GM23338 (cell line): ENCODE measurements around the gene UNC5C. TPM values are rescaled to one million over a fixed set of nuclear protein-coding genes. Genes with fewer than 3 reads are reported as not detected.

Experiments
- ATAC-seq: fragments of 200-7000 bp; cut with Tn5 transposase; 3 replicates; pipeline ENCODE4 v1.9.1; 2020
- DNase-seq: peaks from one replicate; pipeline ENCODE4 v3.0.0-alpha.2; 2015; ENCODE audit warnings: low spot score
- H2AFZ ChIP-seq: fragments of 200-600 bp; sonication (generic); 2 replicates; pipeline ENCODE4 v1.8.0; 2016; ENCODE audit warnings: antibody characterized with exemption, mild to moderate bottlenecking, moderate library complexity
- H3F3A ChIP-seq: fragments of 200-600 bp; sonication (generic); replicated peaks from 2 replicates; pipeline ENCODE4 v1.8.0; 2017; ENCODE audit warnings: antibody characterized with exemption, mixed run types, low read depth
- H3K27ac ChIP-seq: fragments of 200-600 bp; sonication (generic); 2 replicates; pipeline ENCODE4 v1.6.1; 2016; ENCODE audit warnings: low read depth
- H3K27me3 ChIP-seq: fragments of 200-600 bp; sonication (generic); 2 replicates; pipeline ENCODE4 v1.8.0; 2016; ENCODE audit warnings: mild to moderate bottlenecking, mixed run types, moderate library complexity; ENCODE audit not compliant: insufficient read depth
- H3K36me3 ChIP-seq: fragments of 200-600 bp; sonication (generic); 2 replicates; pipeline ENCODE4 v1.8.0; 2016; ENCODE audit warnings: mild to moderate bottlenecking; ENCODE audit not compliant: insufficient read depth
- H3K4me1 ChIP-seq: fragments of 200-600 bp; sonication (generic); 2 replicates; pipeline ENCODE4 v1.8.0; 2016; ENCODE audit warnings: mild to moderate bottlenecking, moderate library complexity; ENCODE audit not compliant: insufficient read depth
- H3K4me2 ChIP-seq: fragments of 200-600 bp; sonication (generic); 2 replicates; pipeline ENCODE4 v1.7.1; 2017; ENCODE audit warnings: mixed run types
- H3K4me3 ChIP-seq: fragments of 200-600 bp; sonication (generic); 2 replicates; pipeline ENCODE4 v1.6.1; 2016; ENCODE audit warnings: mixed run types
- H3K79me2 ChIP-seq: fragments of 200-600 bp; sonication (generic); replicated peaks from 2 replicates; pipeline ENCODE4 v1.8.0; 2017; ENCODE audit warnings: mild to moderate bottlenecking; ENCODE audit not compliant: insufficient read depth
- H3K9me2 ChIP-seq: fragments of 200-600 bp; sonication (generic); 2 replicates; pipeline ENCODE4 v1.8.0; 2017; ENCODE audit not compliant: insufficient read depth
- H4K20me1 ChIP-seq: fragments of 200-600 bp; sonication (generic); replicated peaks from 2 replicates; pipeline ENCODE4 v1.8.0; 2017; ENCODE audit warnings: mild to moderate bottlenecking; ENCODE audit not compliant: insufficient read depth
- H3K27ac Mint-ChIP-seq: 2 replicates; pipeline ENCODE4 v1.8.0; 2020; ENCODE audit warnings: inconsistent platforms, mild to moderate bottlenecking, moderate library complexity, mixed read lengths
- H3K27me3 Mint-ChIP-seq: 3 replicates; pipeline ENCODE4 v1.8.0; 2022; ENCODE audit warnings: low read depth, mild to moderate bottlenecking, moderate library complexity, mixed read lengths, inconsistent platforms; ENCODE audit not compliant: insufficient read depth, poor library complexity
- H3K36me3 Mint-ChIP-seq: 3 replicates; pipeline ENCODE4 v1.8.0; 2021; ENCODE audit warnings: low read depth, mild to moderate bottlenecking, inconsistent platforms, moderate library complexity, mixed read lengths
- H3K4me1 Mint-ChIP-seq: 3 replicates; pipeline ENCODE4 v1.8.0; 2020; ENCODE audit warnings: mild to moderate bottlenecking, inconsistent platforms, mixed read lengths
- H3K4me3 Mint-ChIP-seq: 3 replicates; pipeline ENCODE4 v1.8.0; 2021; ENCODE audit warnings: moderate library complexity, mild to moderate bottlenecking, inconsistent platforms, mixed read lengths
- H3K9me3 Mint-ChIP-seq: 3 replicates; pipeline ENCODE4 v1.8.0; 2020; ENCODE audit warnings: moderate library complexity, mild to moderate bottlenecking, inconsistent platforms, mixed read lengths
- CREB1 ChIP-seq: fragments of 250-450 bp; sonication (Bioruptor Pico); IDR thresholded peaks from 2 replicates; pipeline ENCODE4 v1.5.0; 2020; ENCODE audit warnings: low read depth, mild to moderate bottlenecking, moderate library complexity
- EZH2 ChIP-seq: fragments of 200-600 bp; sonication (generic); IDR thresholded peaks from one replicate; pipeline ENCODE4 v1.8.0; 2017; ENCODE audit warnings: antibody characterized with exemption, mild to moderate bottlenecking, low read depth; ENCODE audit not compliant: unreplicated experiment
- EZH2phosphoT487 ChIP-seq: fragments of 200-600 bp; sonication (generic); IDR thresholded peaks from one replicate; pipeline ENCODE4 v1.8.1; 2018; ENCODE audit warnings: antibody characterized with exemption; ENCODE audit not compliant: unreplicated experiment
- JUNB ChIP-seq: IDR thresholded peaks from one replicate; pipeline ENCODE4 v1.6.1; 2016; ENCODE audit warnings: antibody characterized with exemption; ENCODE audit not compliant: unreplicated experiment
- NANOG ChIP-seq: IDR thresholded peaks from 2 replicates; pipeline ENCODE4 v1.6.1; 2016; ENCODE audit warnings: antibody characterized with exemption, borderline replicate concordance
- STAT1 ChIP-seq: IDR thresholded peaks from one replicate; pipeline ENCODE4 v1.6.1; 2016; ENCODE audit warnings: antibody characterized with exemption; ENCODE audit not compliant: unreplicated experiment
- ZNF114 ChIP-seq: fragments of 250-450 bp; sonication (Bioruptor Pico); IDR thresholded peaks from 2 replicates; pipeline ENCODE4 v1.5.0; 2020; ENCODE audit warnings: mild to moderate bottlenecking, moderate library complexity
- polyA plus RNA-seq: library from polyadenylated mRNA; unstranded; fragments of >200 nt; fragmentation: Nextera tagmentation; extraction: Ambion mirVana; gene quantifications from 2 replicates; pipeline ENCODE4 v1.2.1, GENCODE V29; 2016
- total RNA-seq: library from RNA; depleted of rRNA; stranded (reverse); fragments of >200 nt; shearing (Covaris generic); gene quantifications from 2 replicates; pipeline ENCODE4 v1.2.3, GENCODE V29; 2014
- TF ChIP-seq, protein P1 (sequence below): fragments of 250-450 bp; sonication (Bioruptor Pico); IDR thresholded peaks from 2 replicates; pipeline ENCODE4 v1.5.0; 2020; ENCODE audit warnings: mild to moderate bottlenecking, moderate library complexity
- TF ChIP-seq, protein P2 (sequence below), 2 experiments: fragments of 200-600 bp in 1 of 2; sonication (generic) in 1 of 2; conservative IDR thresholded peaks; 2 replicates each; pipeline versions ENCODE4 v1.5.1 to v1.6.1; 2016 to 2017; ENCODE audit warnings: antibody characterized with exemption in 2 of 2, low read depth in 2 of 2, mild to moderate bottlenecking in 2 of 2, moderate library complexity in 1 of 2
- TF ChIP-seq, protein P3 (sequence below): IDR thresholded peaks from one replicate; pipeline ENCODE4 v1.6.1; 2018; ENCODE audit warnings: antibody characterized with exemption; ENCODE audit not compliant: unreplicated experiment
- TF ChIP-seq, protein P4 (sequence below): IDR thresholded peaks from 2 replicates; pipeline ENCODE4 v1.6.1; 2016; ENCODE audit warnings: antibody characterized with exemption

UNC5C gene
- total and polyA plus RNA-seq, 2 experiments from 2014 or later: 0.08 to 0.21 TPM

DNA sequence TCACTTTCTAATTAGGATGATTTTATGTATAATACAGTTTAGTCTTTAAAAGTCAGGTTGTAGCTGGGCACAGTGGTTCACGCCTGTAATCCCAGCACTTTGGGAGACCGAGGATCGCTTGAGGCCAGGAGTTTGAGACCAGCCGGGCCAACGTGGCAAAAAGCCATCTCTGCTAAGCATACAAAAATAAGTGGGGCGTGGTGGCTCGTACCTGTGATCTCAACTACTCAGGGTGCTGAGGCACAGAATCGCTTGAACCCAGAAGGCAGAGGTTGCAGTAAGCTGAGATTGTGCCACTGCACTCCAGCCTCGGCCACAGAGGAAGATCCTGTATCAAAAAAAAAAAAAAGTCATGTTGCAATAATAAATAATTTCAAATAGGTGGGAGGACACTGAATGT, 426.8 kb downstream of the UNC5C start:
- Histone ChIP-seq H3K9me2 (no peaks in the 10 kb centered on the region), H4K20me1 (no peaks in the 10 kb centered on the region), H3K4me1 (no peaks in the 10 kb centered on the region), H3K4me2 (no peak overlapping the region), H3K27ac (no peak overlapping the region), H2AFZ (no peak overlapping the region), H3K79me2 (no peaks in the 10 kb centered on the region), H3F3A (no peaks in the 10 kb centered on the region), H3K4me3 (no peak overlapping the region), H3K27me3 (no peaks in the 10 kb centered on the region), H3K36me3 (no peaks in the 10 kb centered on the region)
- no peak for DNase-seq
- H3K4me1 Mint-ChIP-seq: no peaks in the 10 kb centered on the region; the same call in 2 of the 3 replicates
- no peak overlapping the region for H3K27ac Mint-ChIP-seq
- no peaks in the 10 kb centered on the region for H3K36me3 Mint-ChIP-seq
- H3K27me3 Mint-ChIP-seq: peaks cover 2% of the 10 kb centered on the region
- no peak for ATAC-seq
- no peaks in the 10 kb centered on the region; the same call in 2 of the 3 replicates for H3K9me3 Mint-ChIP-seq
- no peak overlapping the region for H3K4me3 Mint-ChIP-seq
- no peak for TF ChIP-seq ZNF114 (CRISPR knock-in tag)
- TF ChIP-seq, protein P1, sequence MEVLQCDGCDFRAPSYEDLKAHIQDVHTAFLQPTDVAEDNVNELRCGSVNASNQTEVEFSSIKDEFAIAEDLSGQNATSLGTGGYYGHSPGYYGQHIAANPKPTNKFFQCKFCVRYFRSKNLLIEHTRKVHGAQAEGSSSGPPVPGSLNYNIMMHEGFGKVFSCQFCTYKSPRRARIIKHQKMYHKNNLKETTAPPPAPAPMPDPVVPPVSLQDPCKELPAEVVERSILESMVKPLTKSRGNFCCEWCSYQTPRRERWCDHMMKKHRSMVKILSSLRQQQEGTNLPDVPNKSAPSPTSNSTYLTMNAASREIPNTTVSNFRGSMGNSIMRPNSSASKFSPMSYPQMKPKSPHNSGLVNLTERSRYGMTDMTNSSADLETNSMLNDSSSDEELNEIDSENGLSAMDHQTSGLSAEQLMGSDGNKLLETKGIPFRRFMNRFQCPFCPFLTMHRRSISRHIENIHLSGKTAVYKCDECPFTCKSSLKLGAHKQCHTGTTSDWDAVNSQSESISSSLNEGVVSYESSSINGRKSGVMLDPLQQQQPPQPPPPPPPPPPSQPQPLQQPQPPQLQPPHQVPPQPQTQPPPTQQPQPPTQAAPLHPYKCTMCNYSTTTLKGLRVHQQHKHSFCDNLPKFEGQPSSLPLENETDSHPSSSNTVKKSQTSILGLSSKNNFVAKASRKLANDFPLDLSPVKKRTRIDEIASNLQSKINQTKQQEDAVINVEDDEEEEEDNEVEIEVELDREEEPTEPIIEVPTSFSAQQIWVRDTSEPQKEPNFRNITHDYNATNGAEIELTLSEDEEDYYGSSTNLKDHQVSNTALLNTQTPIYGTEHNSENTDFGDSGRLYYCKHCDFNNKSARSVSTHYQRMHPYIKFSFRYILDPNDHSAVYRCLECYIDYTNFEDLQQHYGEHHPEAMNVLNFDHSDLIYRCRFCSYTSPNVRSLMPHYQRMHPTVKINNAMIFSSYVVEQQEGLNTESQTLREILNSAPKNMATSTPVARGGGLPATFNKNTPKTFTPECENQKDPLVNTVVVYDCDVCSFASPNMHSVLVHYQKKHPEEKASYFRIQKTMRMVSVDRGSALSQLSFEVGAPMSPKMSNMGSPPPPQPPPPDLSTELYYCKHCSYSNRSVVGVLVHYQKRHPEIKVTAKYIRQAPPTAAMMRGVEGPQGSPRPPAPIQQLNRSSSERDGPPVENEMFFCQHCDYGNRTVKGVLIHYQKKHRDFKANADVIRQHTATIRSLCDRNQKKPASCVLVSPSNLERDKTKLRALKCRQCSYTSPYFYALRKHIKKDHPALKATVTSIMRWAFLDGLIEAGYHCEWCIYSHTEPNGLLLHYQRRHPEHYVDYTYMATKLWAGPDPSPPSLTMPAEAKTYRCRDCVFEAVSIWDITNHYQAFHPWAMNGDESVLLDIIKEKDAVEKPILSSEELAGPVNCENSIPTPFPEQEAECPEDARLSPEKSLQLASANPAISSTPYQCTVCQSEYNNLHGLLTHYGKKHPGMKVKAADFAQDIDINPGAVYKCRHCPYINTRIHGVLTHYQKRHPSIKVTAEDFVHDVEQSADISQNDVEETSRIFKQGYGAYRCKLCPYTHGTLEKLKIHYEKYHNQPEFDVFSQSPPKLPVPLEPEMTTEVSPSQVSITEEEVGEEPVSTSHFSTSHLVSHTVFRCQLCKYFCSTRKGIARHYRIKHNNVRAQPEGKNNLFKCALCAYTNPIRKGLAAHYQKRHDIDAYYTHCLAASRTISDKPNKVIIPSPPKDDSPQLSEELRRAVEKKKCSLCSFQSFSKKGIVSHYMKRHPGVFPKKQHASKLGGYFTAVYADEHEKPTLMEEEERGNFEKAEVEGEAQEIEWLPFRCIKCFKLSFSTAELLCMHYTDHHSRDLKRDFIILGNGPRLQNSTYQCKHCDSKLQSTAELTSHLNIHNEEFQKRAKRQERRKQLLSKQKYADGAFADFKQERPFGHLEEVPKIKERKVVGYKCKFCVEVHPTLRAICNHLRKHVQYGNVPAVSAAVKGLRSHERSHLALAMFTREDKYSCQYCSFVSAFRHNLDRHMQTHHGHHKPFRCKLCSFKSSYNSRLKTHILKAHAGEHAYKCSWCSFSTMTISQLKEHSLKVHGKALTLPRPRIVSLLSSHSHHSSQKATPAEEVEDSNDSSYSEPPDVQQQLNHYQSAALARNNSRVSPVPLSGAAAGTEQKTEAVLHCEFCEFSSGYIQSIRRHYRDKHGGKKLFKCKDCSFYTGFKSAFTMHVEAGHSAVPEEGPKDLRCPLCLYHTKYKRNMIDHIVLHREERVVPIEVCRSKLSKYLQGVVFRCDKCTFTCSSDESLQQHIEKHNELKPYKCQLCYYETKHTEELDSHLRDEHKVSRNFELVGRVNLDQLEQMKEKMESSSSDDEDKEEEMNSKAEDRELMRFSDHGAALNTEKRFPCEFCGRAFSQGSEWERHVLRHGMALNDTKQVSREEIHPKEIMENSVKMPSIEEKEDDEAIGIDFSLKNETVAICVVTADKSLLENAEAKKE: no peak
- no peak for TF ChIP-seq JUNB
- no peak for TF ChIP-seq CREB1 (CRISPR knock-in tag)
- no peak for TF ChIP-seq EZH2phosphoT487
- TF ChIP-seq, protein P2, sequence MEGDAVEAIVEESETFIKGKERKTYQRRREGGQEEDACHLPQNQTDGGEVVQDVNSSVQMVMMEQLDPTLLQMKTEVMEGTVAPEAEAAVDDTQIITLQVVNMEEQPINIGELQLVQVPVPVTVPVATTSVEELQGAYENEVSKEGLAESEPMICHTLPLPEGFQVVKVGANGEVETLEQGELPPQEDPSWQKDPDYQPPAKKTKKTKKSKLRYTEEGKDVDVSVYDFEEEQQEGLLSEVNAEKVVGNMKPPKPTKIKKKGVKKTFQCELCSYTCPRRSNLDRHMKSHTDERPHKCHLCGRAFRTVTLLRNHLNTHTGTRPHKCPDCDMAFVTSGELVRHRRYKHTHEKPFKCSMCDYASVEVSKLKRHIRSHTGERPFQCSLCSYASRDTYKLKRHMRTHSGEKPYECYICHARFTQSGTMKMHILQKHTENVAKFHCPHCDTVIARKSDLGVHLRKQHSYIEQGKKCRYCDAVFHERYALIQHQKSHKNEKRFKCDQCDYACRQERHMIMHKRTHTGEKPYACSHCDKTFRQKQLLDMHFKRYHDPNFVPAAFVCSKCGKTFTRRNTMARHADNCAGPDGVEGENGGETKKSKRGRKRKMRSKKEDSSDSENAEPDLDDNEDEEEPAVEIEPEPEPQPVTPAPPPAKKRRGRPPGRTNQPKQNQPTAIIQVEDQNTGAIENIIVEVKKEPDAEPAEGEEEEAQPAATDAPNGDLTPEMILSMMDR (conservative IDR thresholded peaks at IDR 0.05; ENCODE audit: low read depth in 2 of 2): no peak
- no peak for TF ChIP-seq STAT1
- TF ChIP-seq, protein P3, sequence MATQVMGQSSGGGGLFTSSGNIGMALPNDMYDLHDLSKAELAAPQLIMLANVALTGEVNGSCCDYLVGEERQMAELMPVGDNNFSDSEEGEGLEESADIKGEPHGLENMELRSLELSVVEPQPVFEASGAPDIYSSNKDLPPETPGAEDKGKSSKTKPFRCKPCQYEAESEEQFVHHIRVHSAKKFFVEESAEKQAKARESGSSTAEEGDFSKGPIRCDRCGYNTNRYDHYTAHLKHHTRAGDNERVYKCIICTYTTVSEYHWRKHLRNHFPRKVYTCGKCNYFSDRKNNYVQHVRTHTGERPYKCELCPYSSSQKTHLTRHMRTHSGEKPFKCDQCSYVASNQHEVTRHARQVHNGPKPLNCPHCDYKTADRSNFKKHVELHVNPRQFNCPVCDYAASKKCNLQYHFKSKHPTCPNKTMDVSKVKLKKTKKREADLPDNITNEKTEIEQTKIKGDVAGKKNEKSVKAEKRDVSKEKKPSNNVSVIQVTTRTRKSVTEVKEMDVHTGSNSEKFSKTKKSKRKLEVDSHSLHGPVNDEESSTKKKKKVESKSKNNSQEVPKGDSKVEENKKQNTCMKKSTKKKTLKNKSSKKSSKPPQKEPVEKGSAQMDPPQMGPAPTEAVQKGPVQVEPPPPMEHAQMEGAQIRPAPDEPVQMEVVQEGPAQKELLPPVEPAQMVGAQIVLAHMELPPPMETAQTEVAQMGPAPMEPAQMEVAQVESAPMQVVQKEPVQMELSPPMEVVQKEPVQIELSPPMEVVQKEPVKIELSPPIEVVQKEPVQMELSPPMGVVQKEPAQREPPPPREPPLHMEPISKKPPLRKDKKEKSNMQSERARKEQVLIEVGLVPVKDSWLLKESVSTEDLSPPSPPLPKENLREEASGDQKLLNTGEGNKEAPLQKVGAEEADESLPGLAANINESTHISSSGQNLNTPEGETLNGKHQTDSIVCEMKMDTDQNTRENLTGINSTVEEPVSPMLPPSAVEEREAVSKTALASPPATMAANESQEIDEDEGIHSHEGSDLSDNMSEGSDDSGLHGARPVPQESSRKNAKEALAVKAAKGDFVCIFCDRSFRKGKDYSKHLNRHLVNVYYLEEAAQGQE: no peak
- no peak for TF ChIP-seq NANOG
- no peak for TF ChIP-seq EZH2
- TF ChIP-seq, protein P4, sequence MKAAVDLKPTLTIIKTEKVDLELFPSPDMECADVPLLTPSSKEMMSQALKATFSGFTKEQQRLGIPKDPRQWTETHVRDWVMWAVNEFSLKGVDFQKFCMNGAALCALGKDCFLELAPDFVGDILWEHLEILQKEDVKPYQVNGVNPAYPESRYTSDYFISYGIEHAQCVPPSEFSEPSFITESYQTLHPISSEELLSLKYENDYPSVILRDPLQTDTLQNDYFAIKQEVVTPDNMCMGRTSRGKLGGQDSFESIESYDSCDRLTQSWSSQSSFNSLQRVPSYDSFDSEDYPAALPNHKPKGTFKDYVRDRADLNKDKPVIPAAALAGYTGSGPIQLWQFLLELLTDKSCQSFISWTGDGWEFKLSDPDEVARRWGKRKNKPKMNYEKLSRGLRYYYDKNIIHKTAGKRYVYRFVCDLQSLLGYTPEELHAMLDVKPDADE: no peak
